Measurements from ENCODE around the gene MINAR2. TPM values are rescaled to one million over a fixed set of nuclear protein-coding genes. Genes with fewer than 3 reads are reported as not detected.

The MINAR2 gene, protein sequence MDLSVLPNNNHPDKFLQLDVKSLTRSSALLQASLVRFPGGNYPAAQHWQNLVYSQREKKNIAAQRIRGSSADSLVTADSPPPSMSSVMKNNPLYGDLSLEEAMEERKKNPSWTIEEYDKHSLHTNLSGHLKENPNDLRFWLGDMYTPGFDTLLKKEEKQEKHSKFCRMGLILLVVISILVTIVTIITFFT
- total RNA-seq (0.42 TPM), polyA plus RNA-seq (0.03 TPM)

DNA sequence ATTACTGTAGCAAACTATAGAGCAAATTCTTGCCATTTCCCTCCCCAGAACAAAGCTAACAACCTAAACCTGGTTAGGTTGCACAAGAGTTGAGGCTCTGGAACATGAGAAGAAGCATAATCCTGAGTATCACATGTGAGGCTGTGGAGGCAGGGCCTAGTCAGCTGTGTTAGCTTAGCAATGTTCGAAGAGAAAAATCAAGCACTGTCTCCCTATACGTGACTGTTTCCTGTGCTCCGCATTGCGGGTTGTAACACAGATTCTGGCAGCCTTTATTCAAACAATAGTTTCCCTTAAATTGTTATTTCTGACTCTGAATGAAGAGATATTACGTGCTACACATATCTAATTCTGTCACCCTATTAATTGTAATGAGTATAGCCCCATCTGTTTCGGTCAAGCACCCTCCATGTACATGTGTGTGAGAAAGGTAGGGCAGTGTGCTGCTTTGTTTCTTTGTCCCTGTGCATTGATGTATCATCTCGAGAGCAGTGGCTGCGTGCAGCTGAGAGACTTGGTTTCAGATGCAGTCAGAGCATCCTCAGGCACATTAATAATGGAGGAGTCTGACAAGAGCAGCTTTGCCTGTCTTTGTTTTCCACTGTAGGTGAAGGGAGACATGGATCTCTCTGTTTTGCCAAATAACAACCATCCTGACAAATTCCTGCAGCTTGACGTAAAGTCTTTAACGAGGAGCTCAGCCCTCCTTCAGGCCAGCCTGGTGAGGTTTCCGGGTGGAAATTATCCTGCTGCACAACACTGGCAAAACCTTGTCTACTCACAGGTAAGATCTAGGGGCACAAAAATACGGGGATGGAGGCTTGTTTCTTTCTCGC is at the start of gene MINAR2:
TSS of gene MINAR2 (plus strand) at position 523 of the 836 bp plus-strand sequence. CDS start at position 620, 97 bp downstream.
- no peak for DNase-seq (ENCODE audit: extremely low spot score)
- no peaks in the 10 kb centered on the region for H3K4me1 ChIP-seq (ENCODE audit: insufficient read depth)
- H3K36me3 ChIP-seq (ENCODE audit: insufficient read depth), result no peaks in the 10 kb centered on the region
- H3K4me3 ChIP-seq (ENCODE audit: low read depth, low read length), result no peak within 1 kb of the TSS
- 87% methylated on average over 13 of the region's 13 CpGs for WGBS
- H3K27ac ChIP-seq (ENCODE audit: low read depth), result no peak within 1 kb of the TSS

DNA sequence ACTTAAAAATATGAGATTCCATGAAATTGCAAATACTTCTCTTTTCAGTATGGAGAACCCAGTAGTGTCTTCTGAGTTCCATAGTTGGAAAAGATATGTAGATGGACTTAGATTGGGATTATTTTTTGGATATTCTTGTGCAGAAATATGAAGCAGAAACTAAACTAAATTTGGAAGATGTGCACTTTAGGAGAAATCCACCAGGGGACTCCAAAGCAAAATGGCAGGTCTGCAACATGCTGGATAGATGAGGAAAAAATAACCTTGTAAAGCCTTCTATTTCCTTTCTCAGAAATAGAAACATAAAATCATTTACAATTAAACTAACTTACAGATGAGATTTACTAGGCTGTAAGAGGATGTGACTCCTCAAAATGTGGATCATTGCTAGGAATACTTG is 49.2 kb upstream of the MINAR2 start:
- Histone ChIP-seq H3K4me3 (ENCODE audit: low read depth, low read length) (no peak overlapping the region), H3K4me1 (ENCODE audit: insufficient read depth) (no peaks in the 10 kb centered on the region), H3K36me3 (ENCODE audit: insufficient read depth) (no peaks in the 10 kb centered on the region), H3K27ac (ENCODE audit: low read depth) (no peak overlapping the region)
- DNase-seq (ENCODE audit: extremely low spot score), result no peak

DNA sequence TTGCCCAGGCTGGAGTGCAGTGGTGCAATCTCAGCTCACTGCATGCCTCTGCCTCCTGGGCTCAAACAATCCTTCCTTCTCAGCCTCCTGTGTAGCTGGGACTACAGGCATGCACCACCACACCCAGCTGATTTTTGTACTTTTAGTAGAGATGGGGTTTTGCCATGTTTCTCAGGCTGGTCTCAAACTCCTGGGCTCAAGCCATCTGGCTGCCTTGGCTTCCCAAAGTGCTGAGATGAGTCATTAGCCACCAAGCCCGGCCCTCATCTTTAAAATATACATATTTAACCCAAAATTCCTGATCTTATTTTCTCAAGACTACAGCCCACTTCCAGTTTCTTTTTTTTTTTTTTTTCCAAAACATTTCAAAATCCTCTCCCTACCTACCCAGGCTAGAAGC is 31.7 kb upstream of the MINAR2 start:
- H3K36me3 ChIP-seq (ENCODE audit: insufficient read depth), result no peaks in the 10 kb centered on the region
- WGBS, result 56% methylated on average over 1 of the region's 1 CpG
- no peak for DNase-seq (ENCODE audit: extremely low spot score)

DNA sequence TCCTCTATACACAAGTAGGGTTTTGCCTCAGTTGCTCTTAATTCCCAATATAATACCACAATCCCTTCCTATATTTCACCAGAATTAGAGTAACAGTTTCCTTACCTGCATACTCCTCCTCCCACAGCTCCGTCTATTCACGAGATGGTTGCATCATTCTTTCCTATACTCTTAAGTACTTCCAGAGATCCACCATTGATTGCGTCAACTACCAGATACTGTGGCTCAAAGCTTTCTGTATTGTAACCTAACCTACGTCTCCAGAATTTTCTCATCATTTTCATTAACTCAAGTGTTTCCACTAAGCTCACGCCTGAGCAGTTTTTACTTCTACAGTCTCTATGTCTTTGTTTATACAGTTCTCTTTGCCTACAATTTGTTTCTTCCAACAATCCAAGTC is 31.2 kb upstream of the MINAR2 start:
- Histone ChIP-seq H3K36me3 (ENCODE audit: insufficient read depth) (no peaks in the 10 kb centered on the region), H3K4me1 (ENCODE audit: insufficient read depth) (no peaks in the 10 kb centered on the region), H3K4me3 (ENCODE audit: low read depth, low read length) (no peak overlapping the region), H3K27ac (ENCODE audit: low read depth) (no peak overlapping the region)
- no peak for DNase-seq (ENCODE audit: extremely low spot score)
- 69% methylated on average over 5 of the region's 5 CpGs for WGBS

More for the DNA sequence above, 31.7 kb upstream of the MINAR2 start:
- Histone ChIP-seq H3K27ac (ENCODE audit: low read depth) (no peak overlapping the region), H3K4me1 (ENCODE audit: insufficient read depth) (no peaks in the 10 kb centered on the region), H3K4me3 (ENCODE audit: low read depth, low read length) (no peak overlapping the region)

DNA sequence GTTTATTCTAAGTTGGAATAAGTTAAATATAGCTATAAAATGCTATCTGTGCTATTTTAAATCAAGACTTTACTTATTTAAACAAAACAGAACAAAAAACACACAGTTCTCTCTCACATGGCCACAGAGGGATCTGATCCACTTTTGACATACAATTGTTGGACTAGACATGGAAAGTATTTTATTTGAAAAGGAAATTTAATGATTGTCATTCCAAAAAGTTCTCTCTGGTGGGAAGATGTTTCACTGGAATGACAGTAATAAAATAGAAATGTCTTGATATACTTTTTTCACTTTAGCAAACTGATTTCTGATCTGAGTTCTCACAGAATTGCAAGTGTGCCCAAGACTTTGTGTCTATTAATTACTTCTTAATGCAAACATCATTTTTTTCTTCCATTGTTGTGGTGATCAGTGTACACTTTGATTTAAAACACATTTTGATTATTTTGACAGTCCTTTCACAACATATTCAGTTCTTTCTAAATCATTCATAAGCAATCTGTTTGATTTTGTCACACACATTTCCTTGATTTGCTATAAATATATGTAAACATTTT is 30.1 kb upstream of the MINAR2 start:
- DNase-seq (ENCODE audit: extremely low spot score), result no peak
- H3K4me1 ChIP-seq (ENCODE audit: insufficient read depth), result no peaks in the 10 kb centered on the region
- H3K36me3 ChIP-seq (ENCODE audit: insufficient read depth), result no peaks in the 10 kb centered on the region
- no peak overlapping the region for H3K27ac ChIP-seq (ENCODE audit: low read depth)
- H3K4me3 ChIP-seq (ENCODE audit: low read depth, low read length), result no peak overlapping the region

DNA sequence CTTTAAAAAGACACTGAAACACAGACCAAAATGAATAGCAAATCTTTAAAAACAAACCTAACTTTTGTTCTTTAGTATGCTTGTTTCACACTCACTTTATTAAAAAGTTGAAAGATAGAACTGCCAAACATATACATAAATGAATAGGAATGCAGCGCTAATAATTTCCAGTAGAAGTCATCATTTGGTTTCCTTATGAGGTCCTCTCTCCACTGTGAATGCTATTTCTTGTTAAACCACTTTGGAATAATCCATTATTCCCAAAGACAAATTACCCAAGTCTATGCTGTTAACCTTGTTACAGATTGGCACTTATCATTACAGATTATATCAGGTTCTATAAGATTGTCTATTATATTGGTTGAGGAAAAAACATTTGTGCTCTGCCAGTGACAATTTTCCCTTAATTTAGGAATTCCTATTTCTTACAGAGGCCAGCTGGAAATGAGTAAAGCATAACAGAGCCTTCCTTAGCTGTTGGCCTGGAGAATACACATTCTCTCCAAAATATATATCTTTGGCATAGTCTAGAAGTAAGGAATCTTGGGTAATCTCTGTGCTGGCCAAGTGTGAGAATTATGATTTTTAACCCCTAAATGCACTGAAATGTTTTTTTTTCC is 29.3 kb upstream of the MINAR2 start:
- no peak overlapping the region for H3K27ac ChIP-seq (ENCODE audit: low read depth)
- H3K36me3 ChIP-seq (ENCODE audit: insufficient read depth), result no peaks in the 10 kb centered on the region
- no peak overlapping the region for H3K4me3 ChIP-seq (ENCODE audit: low read depth, low read length)
- WGBS, result 71% methylated on average over 1 of the region's 1 CpG
- no peaks in the 10 kb centered on the region for H3K4me1 ChIP-seq (ENCODE audit: insufficient read depth)
- DNase-seq (ENCODE audit: extremely low spot score), result peak; percentile 62

DNA sequence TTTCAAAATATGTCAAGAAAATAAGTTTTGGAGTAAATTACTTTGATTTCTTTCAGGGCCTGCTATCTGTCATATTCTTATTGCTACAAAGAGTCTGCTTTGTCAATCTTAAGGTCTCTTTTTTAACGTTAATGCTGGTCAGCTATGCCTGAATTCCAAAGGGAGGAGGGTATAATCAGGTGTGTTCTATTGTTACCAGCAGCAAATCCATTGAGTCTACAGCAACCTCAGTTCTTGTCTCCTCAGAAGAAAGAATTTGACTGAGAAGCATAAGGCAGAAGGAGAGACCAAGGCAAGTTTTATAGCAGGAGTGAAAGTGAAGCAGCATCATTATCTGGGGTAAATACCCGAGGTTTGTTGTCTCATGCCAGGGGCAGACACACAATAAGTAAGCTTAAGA is 23.7 kb upstream of the MINAR2 start:
- Histone ChIP-seq H3K36me3 (ENCODE audit: insufficient read depth) (no peaks in the 10 kb centered on the region), H3K4me1 (ENCODE audit: insufficient read depth) (no peaks in the 10 kb centered on the region), H3K27ac (ENCODE audit: low read depth) (no peak overlapping the region), H3K4me3 (ENCODE audit: low read depth, low read length) (no peak overlapping the region)
- DNase-seq (ENCODE audit: extremely low spot score), result no peak
- 54% methylated on average over 2 of the region's 2 CpGs for WGBS

DNA sequence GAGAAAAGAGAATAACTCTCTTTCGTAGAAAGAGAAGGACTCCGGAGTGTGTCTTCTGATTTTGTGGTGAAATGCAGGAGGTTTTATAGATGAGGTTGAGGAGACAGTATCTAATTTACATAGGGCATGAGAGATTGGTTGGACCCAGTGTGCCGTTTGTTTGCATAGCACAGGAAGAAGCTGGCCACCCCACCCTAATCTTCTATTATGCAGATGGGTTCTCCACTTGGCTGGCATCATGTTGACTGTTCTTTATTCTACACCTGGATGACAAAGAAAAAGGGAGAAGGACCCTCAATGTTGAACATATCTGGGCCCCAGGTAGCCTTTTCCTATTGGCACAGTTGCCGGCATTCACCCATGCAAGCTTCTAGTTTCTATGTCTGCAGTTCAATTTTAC is 23.2 kb upstream of the MINAR2 start:
- no peak overlapping the region for H3K27ac ChIP-seq (ENCODE audit: low read depth)

DNA sequence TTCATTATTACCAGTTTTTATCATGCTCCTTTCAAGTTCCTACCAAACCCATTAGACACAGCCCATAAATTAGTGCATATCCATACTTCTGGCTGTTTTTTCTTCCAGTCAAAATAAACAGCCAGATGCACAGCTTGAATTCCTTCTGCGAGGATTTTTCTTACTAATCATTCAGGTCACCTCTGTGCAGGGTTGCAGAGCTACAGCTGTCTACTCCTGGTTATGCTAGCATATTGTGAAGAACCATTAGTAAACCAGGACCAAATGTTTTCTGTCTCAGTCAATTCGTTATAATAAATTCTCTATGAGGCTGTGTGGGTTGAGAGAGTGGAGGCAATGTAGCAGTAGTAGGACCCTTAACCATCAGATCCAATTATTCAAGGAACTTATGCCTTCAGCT is 8.1 kb upstream of the MINAR2 start:
- DNase-seq (ENCODE audit: extremely low spot score), result no peak
- Histone ChIP-seq H3K4me1 (ENCODE audit: insufficient read depth) (no peaks in the 10 kb centered on the region), H3K4me3 (ENCODE audit: low read depth, low read length) (no peak overlapping the region), H3K36me3 (ENCODE audit: insufficient read depth) (peaks cover 2% of the 10 kb centered on the region), H3K27ac (ENCODE audit: low read depth) (no peak overlapping the region)
- 79% methylated on average over 2 of the region's 2 CpGs for WGBS

More for the DNA sequence above, 23.2 kb upstream of the MINAR2 start:
- Histone ChIP-seq H3K4me3 (ENCODE audit: low read depth, low read length) (no peak overlapping the region), H3K4me1 (ENCODE audit: insufficient read depth) (no peaks in the 10 kb centered on the region), H3K36me3 (ENCODE audit: insufficient read depth) (no peaks in the 10 kb centered on the region)
- DNase-seq (ENCODE audit: extremely low spot score), result no peak
- WGBS, result 94% methylated on average over 4 of the region's 4 CpGs

DNA sequence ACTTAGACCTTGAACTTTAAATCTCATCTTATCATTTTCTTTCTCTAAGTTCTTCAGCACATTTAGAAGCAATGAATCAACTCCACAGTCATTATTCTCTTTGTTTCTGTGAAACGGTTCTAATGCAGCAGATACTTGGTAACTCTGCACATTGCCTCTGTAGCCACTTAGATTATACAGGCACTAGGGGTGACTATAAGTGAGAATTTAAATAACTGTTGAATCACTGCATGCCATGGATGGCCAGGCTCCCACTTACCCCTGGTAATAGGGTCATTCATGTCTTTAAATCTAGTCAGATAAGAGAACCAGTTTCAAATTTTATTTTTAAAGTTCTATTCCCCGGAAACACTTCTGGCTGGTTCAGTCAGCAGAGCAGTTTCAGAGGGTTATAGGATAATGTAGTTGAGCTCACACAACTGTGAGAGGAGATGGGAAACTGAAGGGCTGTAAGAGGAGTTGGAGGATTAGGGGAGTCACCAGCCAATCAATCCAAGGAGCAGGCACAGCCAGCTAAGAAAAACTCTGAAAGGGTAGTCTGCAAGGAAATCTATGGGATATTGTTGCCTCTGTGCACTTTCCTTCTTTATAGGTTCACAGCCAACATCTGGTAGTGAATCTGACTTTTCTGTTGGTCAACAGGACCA is 4.2 kb upstream of the MINAR2 start:
- no peak overlapping the region for H3K4me3 ChIP-seq (ENCODE audit: low read depth, low read length)
- H3K27ac ChIP-seq (ENCODE audit: low read depth), result no peak overlapping the region
- no peaks in the 10 kb centered on the region for H3K36me3 ChIP-seq (ENCODE audit: insufficient read depth)
- DNase-seq (ENCODE audit: extremely low spot score), result no peak
- 50% methylated on average over 2 of the region's 2 CpGs for WGBS
- H3K4me1 ChIP-seq (ENCODE audit: insufficient read depth), result no peaks in the 10 kb centered on the region

DNA sequence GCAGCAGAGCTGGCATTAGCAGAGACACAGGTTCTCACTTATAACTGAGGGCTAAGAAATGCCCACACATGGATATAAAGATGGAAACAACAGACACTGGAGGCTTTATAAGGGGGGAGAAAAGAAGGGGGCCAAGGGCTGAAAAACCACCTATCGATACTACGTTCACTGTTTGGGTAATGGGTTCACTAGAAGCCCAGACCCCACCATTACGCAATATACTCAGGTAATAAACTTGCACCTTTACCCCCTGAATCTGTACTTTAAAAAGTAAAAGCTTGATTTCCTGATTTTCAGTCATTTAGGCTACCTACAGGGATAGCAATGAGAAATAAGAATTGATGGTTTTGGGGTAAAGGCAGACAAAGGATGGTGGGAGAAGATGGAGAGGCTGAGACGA is 1.9 kb upstream of the MINAR2 start:
- DNase-seq (ENCODE audit: extremely low spot score), result no peak
- no peaks in the 10 kb centered on the region for H3K4me1 ChIP-seq (ENCODE audit: insufficient read depth)
- H3K36me3 ChIP-seq (ENCODE audit: insufficient read depth), result no peaks in the 10 kb centered on the region
- WGBS, result 96% methylated on average over 4 of the region's 4 CpGs
- no peak overlapping the region for H3K4me3 ChIP-seq (ENCODE audit: low read depth, low read length)
- H3K27ac ChIP-seq (ENCODE audit: low read depth), result no peak overlapping the region

DNA sequence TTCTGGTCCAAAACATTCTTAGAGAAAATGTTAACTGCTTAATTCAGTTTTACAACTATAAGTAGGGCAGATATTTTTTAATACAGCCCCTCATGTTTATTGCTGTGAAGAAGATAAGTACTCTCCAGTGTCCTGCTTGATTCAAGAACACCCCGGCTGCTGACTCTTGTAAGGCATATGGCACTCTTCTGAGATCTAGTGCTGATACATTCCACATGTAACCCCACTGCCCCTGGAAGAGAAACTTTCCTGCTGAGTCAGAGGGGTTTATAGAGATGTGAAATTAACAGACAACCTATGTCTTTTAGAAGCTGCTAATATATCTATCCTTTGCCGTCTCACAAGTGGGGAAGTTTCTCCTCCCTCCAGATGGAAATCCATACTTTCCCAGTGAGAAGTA is 1.0 kb upstream of the MINAR2 start:
- H3K27ac ChIP-seq (ENCODE audit: low read depth), result no peak overlapping the region
- H3K36me3 ChIP-seq (ENCODE audit: insufficient read depth), result no peaks in the 10 kb centered on the region
- 64% methylated on average over 2 of the region's 2 CpGs for WGBS
- H3K4me3 ChIP-seq (ENCODE audit: low read depth, low read length), result no peak overlapping the region
- H3K4me1 ChIP-seq (ENCODE audit: insufficient read depth), result no peaks in the 10 kb centered on the region
- no peak for DNase-seq (ENCODE audit: extremely low spot score)
